GM19025 (cell line): Measurements from ENCODE around the gene ID2.

ENCODE experiments used
- ATAC-seq: cut with Tn5 transposase; IDR thresholded peaks from one replicate; pipeline ENCODE4 v1.9.1; 2021; ENCODE audit warnings: mild to moderate bottlenecking, low read depth, moderate library complexity; ENCODE audit not compliant: unreplicated experiment

The ID2 gene

DNA sequence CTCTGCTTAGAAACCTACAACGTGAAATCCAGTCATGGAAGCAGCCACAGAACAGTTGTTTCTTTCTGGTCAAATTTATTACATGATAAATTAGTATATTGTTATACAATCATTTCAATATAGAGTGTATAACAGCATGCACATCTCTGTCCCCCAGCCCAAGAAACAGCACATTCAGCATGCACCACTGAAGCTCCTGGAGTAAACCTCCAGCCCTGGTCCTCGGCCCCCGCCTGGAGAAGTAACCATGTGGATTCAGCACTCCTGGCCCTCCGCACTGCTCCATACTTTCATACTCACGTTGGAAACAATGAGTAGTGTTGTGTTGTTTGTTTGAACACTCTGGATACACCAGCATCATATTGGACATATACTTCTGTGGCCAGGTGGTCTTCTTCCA lies 15.3 kb upstream of the ID2 start:
- no peak for ATAC-seq

- no peak for ATAC-seq
Observed at GRCh38 chr2:8667896-8668512, 13.9 kb upstream of the ID2 start.

GRCh38 chr2:8669157-8669817 lies 12.6 kb upstream of the ID2 start:
- ATAC-seq, result no peak

- ATAC-seq, result no peak
Observed at GRCh38 chr2:8670580-8670979, 11.3 kb upstream of the ID2 start.

DNA sequence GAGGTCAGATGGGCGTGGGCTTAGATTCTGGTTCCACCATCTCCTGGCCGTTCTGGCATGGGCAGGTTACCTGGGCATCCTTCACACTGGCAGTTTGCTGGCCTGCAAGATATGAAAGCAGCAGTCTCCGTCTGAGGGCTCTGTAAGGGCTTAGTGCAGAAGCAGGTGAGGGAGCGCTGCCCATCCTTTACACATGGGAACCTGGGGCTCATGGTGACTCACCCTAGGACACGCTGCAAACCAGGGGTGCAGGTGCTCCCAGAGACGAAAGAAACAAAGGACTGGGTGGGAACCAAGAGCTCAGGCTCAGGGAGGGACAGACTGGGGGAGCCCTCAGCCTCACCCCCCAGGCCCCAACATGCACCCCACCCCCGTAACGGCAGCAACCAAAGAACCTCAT lies 10.7 kb upstream of the ID2 start:
- ATAC-seq, result no peak

DNA sequence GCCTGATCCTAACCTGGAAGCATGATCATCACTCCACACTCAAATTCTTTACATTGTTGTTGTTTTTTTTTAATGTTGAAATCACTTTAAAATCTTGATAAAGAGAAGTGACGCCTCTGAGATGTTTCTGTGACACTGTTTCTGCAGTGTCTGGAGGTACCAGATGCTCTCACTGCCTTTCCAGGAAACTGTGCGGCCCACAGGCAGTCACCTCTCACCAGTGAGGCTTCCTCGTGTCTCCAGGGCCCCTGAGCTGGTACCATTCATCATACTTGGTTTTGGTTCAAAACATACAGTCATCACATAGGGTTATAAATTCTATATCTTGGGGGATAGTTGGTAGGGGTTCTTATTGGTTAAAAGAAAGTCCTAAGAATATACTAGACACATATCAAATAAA lies 10.1 kb upstream of the ID2 start:
- ATAC-seq, result no peak

DNA sequence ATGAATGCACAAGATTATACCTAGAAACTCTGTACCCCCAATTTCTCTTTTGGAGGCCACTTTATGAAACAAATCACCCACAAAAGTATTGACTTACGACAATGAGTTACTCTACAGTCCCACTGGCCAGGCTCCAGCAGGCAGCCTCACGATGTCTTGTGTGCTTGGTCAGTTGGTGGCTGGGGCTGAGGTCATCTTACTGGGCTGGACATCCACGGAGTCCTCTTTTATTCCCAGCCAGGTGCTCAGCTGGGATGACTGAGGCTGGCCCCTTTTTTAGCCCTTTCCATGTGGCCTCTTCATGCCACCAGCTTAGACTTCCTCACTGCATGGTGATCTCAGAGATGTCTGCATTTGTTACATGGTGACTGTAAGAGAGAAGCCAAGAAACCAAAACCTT lies 8.9 kb upstream of the ID2 start:
- no peak for ATAC-seq

DNA sequence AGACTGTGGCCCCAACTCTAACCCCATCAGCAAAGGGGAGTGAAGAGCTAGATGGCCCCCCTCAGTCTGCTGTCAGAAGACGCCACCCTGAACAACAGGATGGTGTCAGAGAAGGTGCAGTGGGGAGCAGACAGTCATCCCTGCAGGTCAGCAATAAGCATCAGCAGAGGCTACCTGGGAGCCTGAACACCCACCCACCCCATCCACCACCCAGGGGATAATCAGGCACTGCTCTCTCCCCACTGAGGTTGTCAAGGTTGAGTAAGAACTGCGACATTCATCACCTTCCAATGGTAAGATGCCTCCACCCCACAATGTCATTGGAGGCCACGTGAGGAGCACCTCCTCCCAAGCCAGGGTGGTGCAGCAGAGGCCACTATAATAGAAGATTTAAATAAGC lies 8.5 kb upstream of the ID2 start:
- no peak for ATAC-seq

- no peak for ATAC-seq
Observed at GRCh38 chr2:8674420-8675009, 7.3 kb upstream of the ID2 start.

DNA sequence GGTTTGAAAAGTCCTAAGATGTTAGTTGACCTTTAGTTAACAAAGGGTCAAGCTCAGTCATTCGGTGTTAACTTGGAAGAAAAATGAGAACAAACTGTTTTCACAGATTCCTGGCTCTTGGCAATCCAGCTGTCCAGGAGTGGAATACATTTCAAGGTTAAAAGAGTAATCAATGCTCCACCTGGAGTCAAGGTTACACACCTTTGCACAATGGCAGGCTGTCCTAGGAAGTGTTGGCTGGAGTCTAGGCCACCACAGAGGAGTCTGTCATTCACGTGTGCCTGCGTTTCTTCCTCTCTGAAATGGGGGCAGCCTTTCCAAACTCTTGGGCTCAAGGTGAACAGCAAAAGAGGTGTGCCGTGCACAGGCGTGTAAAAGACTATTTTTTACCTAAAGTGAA lies 6.3 kb upstream of the ID2 start:
- no peak for ATAC-seq

DNA sequence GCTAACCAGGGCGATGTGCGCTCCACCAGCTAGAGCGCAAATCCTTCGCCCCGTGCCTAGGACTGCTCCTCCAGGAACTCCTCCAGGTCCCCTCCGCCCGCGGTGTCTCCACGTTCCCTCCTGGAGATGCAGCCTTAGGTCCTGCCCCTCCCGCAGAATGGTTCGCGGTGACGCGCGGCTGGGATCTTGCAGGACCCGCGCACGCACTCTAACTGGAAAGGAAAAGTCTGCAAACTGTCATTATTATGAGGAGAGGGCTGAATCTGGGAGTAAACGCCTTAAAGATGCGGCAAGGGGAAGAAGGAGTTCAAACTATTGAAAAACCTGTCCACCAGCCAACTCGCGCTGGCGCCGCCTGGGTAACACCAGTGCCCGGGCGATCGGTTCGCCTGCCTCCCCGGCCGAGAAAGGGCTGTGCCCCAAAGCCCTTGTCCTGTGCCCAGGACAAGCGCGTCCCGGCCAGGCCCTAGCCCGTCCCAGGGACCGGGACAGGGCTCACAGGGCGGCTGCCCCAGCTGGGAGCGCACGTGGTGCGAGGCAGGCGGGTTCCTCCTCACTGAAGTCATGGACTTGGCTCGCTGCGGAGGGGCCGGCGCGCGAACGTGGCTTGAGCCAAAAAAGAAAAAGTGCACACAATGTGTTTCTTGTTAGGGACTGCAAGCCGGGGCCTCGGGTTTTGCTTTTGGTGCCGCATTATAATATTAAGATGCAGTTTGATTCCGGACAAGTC lies 5.5 kb upstream of the ID2 start:
- ATAC-seq, result no peak

DNA sequence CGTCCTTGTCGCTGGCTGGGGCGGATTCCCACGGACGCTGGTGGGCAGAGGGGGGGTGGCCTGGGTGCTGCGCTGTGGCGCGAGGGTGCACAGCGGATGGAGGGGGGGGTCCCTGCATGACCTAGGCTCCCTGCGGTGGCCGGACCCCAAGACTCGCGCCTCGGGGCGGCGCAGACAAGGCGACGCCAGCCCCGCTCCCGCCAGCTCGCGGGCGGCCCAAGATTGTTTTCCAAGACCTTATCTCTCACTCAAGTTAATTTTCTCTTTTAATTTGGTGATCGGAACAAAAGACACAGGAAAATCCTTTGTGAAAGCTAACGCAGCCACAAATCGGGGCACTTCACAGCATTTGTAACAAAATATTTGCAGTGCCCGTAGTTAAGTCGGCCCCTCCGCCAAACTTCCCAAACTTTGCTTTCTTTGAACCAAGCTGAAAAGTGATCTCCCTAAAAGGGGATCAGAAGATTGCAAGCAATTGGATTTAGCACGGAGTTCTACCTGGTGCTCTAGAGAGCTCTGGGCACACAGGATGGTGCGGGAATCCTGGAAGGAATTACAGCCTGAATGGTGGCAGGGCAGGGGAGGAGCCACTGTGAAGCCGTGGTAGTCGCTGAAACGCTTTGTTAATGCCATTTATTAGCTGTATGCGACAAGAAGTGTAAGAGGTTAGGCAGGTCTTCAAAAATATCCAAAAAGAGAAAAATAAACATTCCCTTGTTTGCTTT lies 4.8 kb upstream of the ID2 start:
- ATAC-seq, result no peak

DNA sequence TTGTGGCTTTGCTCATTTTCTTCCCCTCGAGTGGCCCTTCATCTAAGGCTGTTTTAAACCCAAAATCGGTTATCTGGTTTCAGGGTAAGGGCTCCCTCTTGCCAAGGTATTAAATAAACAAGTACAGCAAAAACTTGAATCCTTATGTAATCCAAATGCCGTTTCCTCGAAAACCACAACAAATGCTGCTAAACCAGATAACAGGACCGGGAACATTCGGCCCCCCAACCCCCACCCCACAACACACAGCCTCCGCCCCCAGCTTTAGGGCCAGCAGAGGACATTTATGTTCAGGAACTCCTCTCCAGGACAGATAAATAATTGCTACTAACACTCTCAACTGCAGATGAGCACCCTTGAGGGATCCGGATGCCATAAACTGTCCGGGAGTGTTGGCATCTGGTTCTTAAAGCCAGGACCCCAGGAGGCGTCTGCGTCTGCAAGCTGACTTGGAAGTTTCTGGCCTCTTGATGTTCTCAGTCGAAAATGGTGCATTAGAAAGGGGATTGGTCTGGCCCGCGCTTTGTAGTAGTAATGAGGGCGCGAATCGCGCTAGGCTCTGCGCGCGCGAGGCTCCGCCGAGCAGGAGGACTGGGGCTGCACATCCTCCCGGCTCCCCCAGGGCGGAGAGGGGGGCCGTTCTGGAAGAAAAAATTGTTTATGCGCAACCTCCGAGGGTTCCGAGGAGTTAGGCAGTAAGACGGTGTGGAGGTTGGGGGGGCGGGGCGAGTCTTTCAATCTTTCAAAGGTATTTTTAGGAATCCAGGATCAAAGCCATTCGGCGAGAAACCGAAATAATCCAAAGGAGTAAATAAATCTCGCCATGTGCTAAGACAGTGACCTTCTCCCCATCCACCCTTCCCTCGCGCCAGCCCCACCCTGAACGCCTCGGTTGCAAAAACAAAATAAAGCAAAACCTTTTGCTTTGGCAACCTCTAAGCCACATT lies 3.9 kb upstream of the ID2 start:
- ATAC-seq, result no peak

GRCh38 chr2:8678731-8679566 lies 2.9 kb upstream of the ID2 start:
- peak; percentile 68 for ATAC-seq

DNA sequence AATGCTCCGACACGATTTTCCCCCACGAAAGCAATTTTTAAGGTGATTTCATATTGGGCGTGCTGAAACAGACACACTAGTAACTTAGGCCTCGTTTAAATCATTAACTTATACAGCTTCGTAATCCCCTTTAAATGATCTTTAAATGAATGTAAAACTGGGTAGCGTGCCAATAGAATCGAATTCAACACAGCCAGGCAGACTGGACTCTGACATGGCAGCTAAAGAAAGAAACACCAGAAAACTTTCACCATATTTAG lies 2.4 kb upstream of the ID2 start:
- no peak for ATAC-seq

DNA sequence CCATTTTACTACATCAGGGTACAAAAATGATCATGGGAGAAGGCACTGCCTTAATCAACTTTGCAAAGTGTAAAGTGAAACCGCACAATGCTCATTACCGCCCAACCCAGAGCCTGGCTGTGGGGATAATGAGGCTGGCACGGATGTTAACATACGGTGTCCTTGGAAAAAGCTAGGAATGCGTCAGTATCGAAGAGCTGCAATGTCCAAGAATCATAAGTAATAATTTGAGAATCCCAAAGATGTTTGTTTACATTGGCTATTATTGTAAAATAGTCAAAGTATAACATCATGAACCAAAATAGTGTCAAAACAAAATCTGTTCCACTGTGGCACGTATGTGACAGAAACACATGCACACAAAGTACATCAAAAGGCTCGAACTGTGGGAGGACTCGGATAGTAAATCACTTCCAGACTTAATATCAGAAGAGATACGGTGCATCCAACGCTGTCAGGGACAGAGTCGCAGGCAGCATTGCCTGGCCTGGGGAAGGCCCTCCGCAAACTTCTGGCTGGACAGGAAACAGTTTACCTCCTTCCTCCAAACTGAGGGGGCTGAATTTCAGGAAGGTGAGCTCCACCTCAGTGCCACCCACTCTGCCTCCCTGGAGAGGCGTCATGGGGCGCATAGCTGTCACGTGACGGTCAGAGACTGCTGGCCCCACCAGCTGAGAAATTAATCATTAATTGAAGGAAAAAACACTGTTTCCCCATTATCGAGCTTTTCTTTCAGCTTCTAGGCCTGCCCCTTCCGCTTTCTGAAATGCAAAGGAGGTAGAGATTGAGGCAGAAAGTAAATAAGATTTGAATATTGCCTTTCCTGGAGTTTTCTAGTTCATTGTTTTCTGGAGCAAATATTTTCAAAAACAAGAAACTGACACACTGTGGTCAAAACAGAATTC lies 1.8 kb upstream of the ID2 start:
- ATAC-seq, result no peak

DNA sequence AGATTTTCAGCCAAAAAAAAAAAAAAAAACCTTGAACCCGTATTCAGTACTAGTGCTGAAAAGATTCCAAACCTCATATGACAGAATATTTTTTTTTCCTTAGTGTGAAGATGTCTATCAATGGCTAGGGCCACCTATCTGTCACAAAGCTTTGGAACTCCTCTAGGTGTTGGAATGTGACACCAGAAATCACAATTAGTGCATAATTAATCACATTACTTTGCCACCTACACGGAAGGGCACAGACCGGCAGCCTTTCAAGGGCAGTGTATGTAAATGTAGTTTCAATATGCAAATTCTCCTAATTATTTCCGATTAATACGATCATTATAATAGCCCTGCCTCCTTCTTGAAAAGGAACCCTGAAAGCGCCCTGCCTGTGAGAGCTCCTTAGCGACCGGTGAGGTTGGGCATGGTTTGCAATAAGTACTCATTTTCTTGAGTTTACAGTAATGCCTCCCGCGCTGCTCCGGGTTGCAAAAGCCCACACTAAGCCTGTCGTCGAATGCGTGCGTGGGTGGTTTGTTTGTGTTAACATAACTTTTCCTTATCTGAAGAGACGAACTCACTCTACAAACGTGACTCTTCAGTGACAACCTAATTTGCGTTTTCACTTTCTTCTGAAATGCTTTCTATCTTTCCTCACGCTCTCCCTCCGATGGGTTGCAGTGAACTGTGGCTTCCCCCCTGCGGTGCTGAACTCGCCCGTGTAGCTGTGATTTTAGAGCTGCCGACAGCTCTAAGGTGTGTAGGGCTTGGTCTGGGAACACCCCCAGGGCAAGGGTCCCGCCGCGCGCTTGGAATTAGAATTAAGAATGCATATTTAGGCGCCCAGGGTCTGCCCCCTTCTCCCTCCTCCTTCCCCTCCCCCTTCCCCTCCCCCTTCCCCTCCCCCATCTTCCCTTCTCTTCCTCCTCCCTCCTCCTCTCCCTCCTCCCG lies 765 bp upstream of the ID2 start:
- no peak for ATAC-seq
